Dendritic cell treated with granulocyte-macrophage colony-stimulating factor and Interleukin-4, amounts not matched to agents 40 ng/mL and 50 ng/mL, for 4 days (primary cell): Measurements from ENCODE around the gene SELENON.

Source experiments
- H3K27ac Mint-ChIP-seq: one replicate; pipeline ENCODE4 v1.8.0; 2022; ENCODE audit warnings: mild to moderate bottlenecking, mixed read lengths
- H3K27me3 Mint-ChIP-seq: one replicate; pipeline ENCODE4 v1.8.0; 2022; ENCODE audit warnings: mild to moderate bottlenecking, mixed read lengths
- H3K36me3 Mint-ChIP-seq: one replicate; pipeline ENCODE4 v1.8.0; 2022; ENCODE audit warnings: low read depth, mixed read lengths
- H3K4me1 Mint-ChIP-seq: one replicate; pipeline ENCODE4 v1.8.0; 2022; ENCODE audit warnings: low read depth, mixed read lengths
- H3K4me3 Mint-ChIP-seq: one replicate; pipeline ENCODE4 v1.8.0; 2022; ENCODE audit warnings: mild to moderate bottlenecking, moderate library complexity, mixed read lengths
- H3K9me3 Mint-ChIP-seq: one replicate; pipeline ENCODE4 v1.8.0; 2022; ENCODE audit warnings: mixed read lengths
- intact Hi-C: fragments of 100-400 bp; cut with micrococcal nuclease; formaldehyde crosslinking; loops from one replicate; pipeline ENCODE4 v1.15.0; 2022

SELENON gene

GRCh38 chr1:25854554-25854953, 54.6 kb downstream of the SELENON start:
- Mint-ChIP-seq H3K4me3 (no peak overlapping the region), H3K36me3 (peaks cover 8% of the 10 kb centered on the region), H3K27ac (no peak overlapping the region), H3K9me3 (no peaks in the 10 kb centered on the region), H3K4me1 (peaks cover 12% of the 10 kb centered on the region), H3K27me3 (no peaks in the 10 kb centered on the region)
- intact Hi-C loops: no loop called here

GRCh38 chr1:25856856-25857255, 56.9 kb downstream of the SELENON start:
- no peak overlapping the region for H3K27ac Mint-ChIP-seq
- no peaks in the 10 kb centered on the region for H3K9me3 Mint-ChIP-seq
- H3K36me3 Mint-ChIP-seq: peaks cover 10% of the 10 kb centered on the region
- intact Hi-C loops: no loop called here
- no peak overlapping the region for H3K4me3 Mint-ChIP-seq
- H3K4me1 Mint-ChIP-seq: peaks cover 24% of the 10 kb centered on the region
- no peaks in the 10 kb centered on the region for H3K27me3 Mint-ChIP-seq

GRCh38 chr1:25858494-25858893, 58.5 kb downstream of the SELENON start:
- intact Hi-C loops: no loop called here
- no peaks in the 10 kb centered on the region for H3K27me3 Mint-ChIP-seq
- H3K4me3 Mint-ChIP-seq: peak overlapping the region; percentile 94
- no peaks in the 10 kb centered on the region for H3K9me3 Mint-ChIP-seq
- peak overlapping the region; percentile 98 for H3K27ac Mint-ChIP-seq
- H3K36me3 Mint-ChIP-seq: peaks cover 22% of the 10 kb centered on the region
- peaks cover 41% of the 10 kb centered on the region for H3K4me1 Mint-ChIP-seq

- Mint-ChIP-seq H3K27me3 (no peaks in the 10 kb centered on the region), H3K27ac (peak within 1 kb of the TSS; percentile 98), H3K4me3 (peak within 1 kb of the TSS; percentile 94), H3K4me1 (peaks cover 41% of the 10 kb centered on the region), H3K36me3 (peaks cover 24% of the 10 kb centered on the region), H3K9me3 (no peaks in the 10 kb centered on the region)
- intact Hi-C loops: loop anchor here (1.0 kb wide), 1 partner anchor 39 kb away; no protein-coding TSS in a partner anchor
These were observed 59.2 kb downstream of the SELENON start, which contains the start of gene AUNIP for GRCh38 chr1:25858906-25859789. AUNIP (minus strand) TSS chr1:25859457; CDS start chr1:25859357, 100 bp downstream.

- Mint-ChIP-seq H3K36me3 (peaks cover 24% of the 10 kb centered on the region), H3K27ac (peak overlapping the region; percentile 98), H3K4me1 (peaks cover 41% of the 10 kb centered on the region), H3K9me3 (no peaks in the 10 kb centered on the region), H3K4me3 (peak overlapping the region; percentile 73), H3K27me3 (no peaks in the 10 kb centered on the region)
- intact Hi-C loops: loop anchor here (5.0 kb wide), 1 partner anchor 429 kb away; the partner anchor contains the start of gene MACO1
These were observed 61.6 kb downstream of the SELENON start for GRCh38 chr1:25861316-25862286.

- H3K4me3 Mint-ChIP-seq: no peak overlapping the region
- intact Hi-C loops: loop anchor here (5.0 kb wide), 1 partner anchor 431 kb away; the partner anchor contains the start of gene MACO1
These were observed 62.9 kb downstream of the SELENON start for GRCh38 chr1:25862785-25863485.

GRCh38 chr1:25863486-25864262, 63.7 kb downstream of the SELENON start:
- H3K36me3 Mint-ChIP-seq: peaks cover 24% of the 10 kb centered on the region
- H3K9me3 Mint-ChIP-seq: no peaks in the 10 kb centered on the region
- peaks cover 40% of the 10 kb centered on the region for H3K4me1 Mint-ChIP-seq
- intact Hi-C loops: loop anchor here (5.0 kb wide), 1 partner anchor 431 kb away; the partner anchor contains the start of gene MACO1
- no peak overlapping the region for H3K4me3 Mint-ChIP-seq
- H3K27me3 Mint-ChIP-seq: no peaks in the 10 kb centered on the region
- peak overlapping the region; percentile 3 for H3K27ac Mint-ChIP-seq

More at GRCh38 chr1:25862785-25863485, 62.9 kb downstream of the SELENON start:
- no peaks in the 10 kb centered on the region for H3K27me3 Mint-ChIP-seq
- H3K4me1 Mint-ChIP-seq: peaks cover 44% of the 10 kb centered on the region
- H3K27ac Mint-ChIP-seq: peak overlapping the region; percentile 98
- peaks cover 24% of the 10 kb centered on the region for H3K36me3 Mint-ChIP-seq
- no peaks in the 10 kb centered on the region for H3K9me3 Mint-ChIP-seq

- intact Hi-C loops: loop anchor here (5.0 kb wide), 1 partner anchor 432 kb away; the partner anchor contains the start of gene MACO1
- H3K36me3 Mint-ChIP-seq: peaks cover 24% of the 10 kb centered on the region
- H3K9me3 Mint-ChIP-seq: no peaks in the 10 kb centered on the region
- peaks cover 33% of the 10 kb centered on the region for H3K4me1 Mint-ChIP-seq
- peak overlapping the region; percentile 3 for H3K27ac Mint-ChIP-seq
- no peak overlapping the region for H3K4me3 Mint-ChIP-seq
- no peaks in the 10 kb centered on the region for H3K27me3 Mint-ChIP-seq
These were observed 64.4 kb downstream of the SELENON start for GRCh38 chr1:25864434-25864833.

GRCh38 chr1:25866288-25866687, 66.3 kb downstream of the SELENON start:
- no peaks in the 10 kb centered on the region for H3K9me3 Mint-ChIP-seq
- peaks cover 26% of the 10 kb centered on the region for H3K36me3 Mint-ChIP-seq
- H3K27ac Mint-ChIP-seq: peak overlapping the region; percentile 10
- intact Hi-C loops: no loop called here
- H3K27me3 Mint-ChIP-seq: no peaks in the 10 kb centered on the region
- peaks cover 36% of the 10 kb centered on the region for H3K4me1 Mint-ChIP-seq
- no peak overlapping the region for H3K4me3 Mint-ChIP-seq

GRCh38 chr1:25867210-25867991, 67.4 kb downstream of the SELENON start:
- Mint-ChIP-seq H3K36me3 (peaks cover 25% of the 10 kb centered on the region), H3K4me3 (no peak overlapping the region), H3K27me3 (no peaks in the 10 kb centered on the region), H3K27ac (no peak overlapping the region), H3K9me3 (no peaks in the 10 kb centered on the region), H3K4me1 (peaks cover 36% of the 10 kb centered on the region)
- intact Hi-C loops: no loop called here
